GM23338 (cell line): ENCODE measurements around the gene ADRA2B. TPM values are rescaled to one million over a fixed set of nuclear protein-coding genes. Genes with fewer than 3 reads are reported as not detected.

Source experiments
- ATAC-seq: fragments of 200-7000 bp; cut with Tn5 transposase; 3 replicates; pipeline ENCODE4 v1.9.1; 2020
- DNase-seq: peaks from one replicate; pipeline ENCODE4 v3.0.0-alpha.2; 2015; ENCODE audit warnings: low spot score
- H2AFZ ChIP-seq: fragments of 200-600 bp; sonication (generic); 2 replicates; pipeline ENCODE4 v1.8.0; 2016; ENCODE audit warnings: antibody characterized with exemption, mild to moderate bottlenecking, moderate library complexity
- H3F3A ChIP-seq: fragments of 200-600 bp; sonication (generic); replicated peaks from 2 replicates; pipeline ENCODE4 v1.8.0; 2017; ENCODE audit warnings: antibody characterized with exemption, mixed run types, low read depth
- H3K27ac ChIP-seq: fragments of 200-600 bp; sonication (generic); 2 replicates; pipeline ENCODE4 v1.6.1; 2016; ENCODE audit warnings: low read depth
- H3K27me3 ChIP-seq: fragments of 200-600 bp; sonication (generic); 2 replicates; pipeline ENCODE4 v1.8.0; 2016; ENCODE audit warnings: mild to moderate bottlenecking, mixed run types, moderate library complexity; ENCODE audit not compliant: insufficient read depth
- H3K36me3 ChIP-seq: fragments of 200-600 bp; sonication (generic); 2 replicates; pipeline ENCODE4 v1.8.0; 2016; ENCODE audit warnings: mild to moderate bottlenecking; ENCODE audit not compliant: insufficient read depth
- H3K4me1 ChIP-seq: fragments of 200-600 bp; sonication (generic); 2 replicates; pipeline ENCODE4 v1.8.0; 2016; ENCODE audit warnings: mild to moderate bottlenecking, moderate library complexity; ENCODE audit not compliant: insufficient read depth
- H3K4me2 ChIP-seq: fragments of 200-600 bp; sonication (generic); 2 replicates; pipeline ENCODE4 v1.7.1; 2017; ENCODE audit warnings: mixed run types
- H3K4me3 ChIP-seq: fragments of 200-600 bp; sonication (generic); 2 replicates; pipeline ENCODE4 v1.6.1; 2016; ENCODE audit warnings: mixed run types
- H3K79me2 ChIP-seq: fragments of 200-600 bp; sonication (generic); replicated peaks from 2 replicates; pipeline ENCODE4 v1.8.0; 2017; ENCODE audit warnings: mild to moderate bottlenecking; ENCODE audit not compliant: insufficient read depth
- H3K9me2 ChIP-seq: fragments of 200-600 bp; sonication (generic); 2 replicates; pipeline ENCODE4 v1.8.0; 2017; ENCODE audit not compliant: insufficient read depth
- H4K20me1 ChIP-seq: fragments of 200-600 bp; sonication (generic); replicated peaks from 2 replicates; pipeline ENCODE4 v1.8.0; 2017; ENCODE audit warnings: mild to moderate bottlenecking; ENCODE audit not compliant: insufficient read depth
- H3K27ac Mint-ChIP-seq: 2 replicates; pipeline ENCODE4 v1.8.0; 2020; ENCODE audit warnings: inconsistent platforms, mild to moderate bottlenecking, moderate library complexity, mixed read lengths
- H3K27me3 Mint-ChIP-seq: 3 replicates; pipeline ENCODE4 v1.8.0; 2022; ENCODE audit warnings: low read depth, mild to moderate bottlenecking, moderate library complexity, mixed read lengths, inconsistent platforms; ENCODE audit not compliant: insufficient read depth, poor library complexity
- H3K36me3 Mint-ChIP-seq: 3 replicates; pipeline ENCODE4 v1.8.0; 2021; ENCODE audit warnings: low read depth, mild to moderate bottlenecking, inconsistent platforms, moderate library complexity, mixed read lengths
- H3K4me1 Mint-ChIP-seq: 3 replicates; pipeline ENCODE4 v1.8.0; 2020; ENCODE audit warnings: mild to moderate bottlenecking, inconsistent platforms, mixed read lengths
- H3K4me3 Mint-ChIP-seq: 3 replicates; pipeline ENCODE4 v1.8.0; 2021; ENCODE audit warnings: moderate library complexity, mild to moderate bottlenecking, inconsistent platforms, mixed read lengths
- H3K9me3 Mint-ChIP-seq: 3 replicates; pipeline ENCODE4 v1.8.0; 2020; ENCODE audit warnings: moderate library complexity, mild to moderate bottlenecking, inconsistent platforms, mixed read lengths
- CREB1 ChIP-seq: fragments of 250-450 bp; sonication (Bioruptor Pico); IDR thresholded peaks from 2 replicates; pipeline ENCODE4 v1.5.0; 2020; ENCODE audit warnings: low read depth, mild to moderate bottlenecking, moderate library complexity
- CTCF ChIP-seq, 2 experiments: fragments of 200-600 bp in 1 of 2; sonication (generic) in 1 of 2; conservative IDR thresholded peaks; 2 replicates each; pipeline versions ENCODE4 v1.5.1 to v1.6.1; 2016 to 2017; ENCODE audit warnings: antibody characterized with exemption in 2 of 2, low read depth in 2 of 2, mild to moderate bottlenecking in 2 of 2, moderate library complexity in 1 of 2
- ETS1 ChIP-seq: IDR thresholded peaks from 2 replicates; pipeline ENCODE4 v1.6.1; 2016; ENCODE audit warnings: antibody characterized with exemption
- POLR2AphosphoS5 ChIP-seq: IDR thresholded peaks from 2 replicates; pipeline ENCODE4 v1.6.1; 2016; ENCODE audit warnings: antibody characterized with exemption, low read depth
- ZNF331 ChIP-seq: fragments of 250-450 bp; sonication (Bioruptor Pico); IDR thresholded peaks from 2 replicates; pipeline ENCODE4 v1.5.0; 2020; ENCODE audit warnings: low read depth, mild to moderate bottlenecking, moderate library complexity
- ZNF462 ChIP-seq: fragments of 250-450 bp; sonication (Bioruptor Pico); IDR thresholded peaks from 2 replicates; pipeline ENCODE4 v1.5.0; 2020; ENCODE audit warnings: mild to moderate bottlenecking, moderate library complexity
- polyA plus RNA-seq: library from polyadenylated mRNA; unstranded; fragments of >200 nt; fragmentation: Nextera tagmentation; extraction: Ambion mirVana; gene quantifications from 2 replicates; pipeline ENCODE4 v1.2.1, GENCODE V29; 2016
- total RNA-seq: library from RNA; depleted of rRNA; stranded (reverse); fragments of >200 nt; shearing (Covaris generic); gene quantifications from 2 replicates; pipeline ENCODE4 v1.2.3, GENCODE V29; 2014

ADRA2B gene
- total and polyA plus RNA-seq, 2 experiments from 2014 or later = 1.7 to 5.9 TPM

- no peak for TF ChIP-seq ETS1
- H3K4me2 ChIP-seq = no peak overlapping the region
- ATAC-seq (no peak), DNase-seq (no peak)
- H3F3A ChIP-seq = no peaks in the 10 kb centered on the region
- no peak overlapping the region for H3K27ac ChIP-seq
- H3K27ac Mint-ChIP-seq = no peak overlapping the region
- H3K27me3 ChIP-seq = no peaks in the 10 kb centered on the region
- no peaks in the 10 kb centered on the region for H3K36me3 ChIP-seq
- peaks cover 30% of the 10 kb centered on the region for H3K4me1 Mint-ChIP-seq
- no peaks in the 10 kb centered on the region for H3K79me2 ChIP-seq
- peaks cover 8% of the 10 kb centered on the region for H3K9me3 Mint-ChIP-seq
- no peaks in the 10 kb centered on the region for H3K9me2 ChIP-seq
- no peak overlapping the region for H2AFZ ChIP-seq
- no peak overlapping the region for H3K4me3 ChIP-seq
- H3K36me3 Mint-ChIP-seq = peaks cover 5% of the 10 kb centered on the region; the same call in 2 of the 3 replicates
- no peaks in the 10 kb centered on the region for H4K20me1 ChIP-seq
- no peak overlapping the region for H3K4me3 Mint-ChIP-seq
- peaks cover 16% of the 10 kb centered on the region for H3K27me3 Mint-ChIP-seq
- peaks cover 20% of the 10 kb centered on the region for H3K4me1 ChIP-seq
Measured at GRCh38 chr2:96106991-96107707, 9.2 kb downstream of the ADRA2B start.

- Histone ChIP-seq H3K4me3 (no peak overlapping the region), H3K4me2 (no peak overlapping the region), H3K36me3 (no peaks in the 10 kb centered on the region), H3K79me2 (no peaks in the 10 kb centered on the region), H3K27me3 (no peaks in the 10 kb centered on the region), H2AFZ (no peak overlapping the region), H4K20me1 (no peaks in the 10 kb centered on the region), H3K27ac (no peak overlapping the region), H3K9me2 (no peaks in the 10 kb centered on the region), H3K4me1 (peaks cover 20% of the 10 kb centered on the region), H3F3A (no peaks in the 10 kb centered on the region)
- ATAC-seq (no peak), DNase-seq (no peak)
- peaks cover 32% of the 10 kb centered on the region for H3K4me1 Mint-ChIP-seq
- no peak overlapping the region for H3K27ac Mint-ChIP-seq
- H3K27me3 Mint-ChIP-seq = peaks cover 14% of the 10 kb centered on the region
- H3K4me3 Mint-ChIP-seq = no peak overlapping the region
- peaks cover 8% of the 10 kb centered on the region for H3K9me3 Mint-ChIP-seq
- H3K36me3 Mint-ChIP-seq = peaks cover 5% of the 10 kb centered on the region; the same call in 2 of the 3 replicates
- TF ChIP-seq POLR2AphosphoS5 (no peak), CREB1 (CRISPR knock-in tag) (no peak), CTCF (conservative IDR thresholded peaks at IDR 0.05; ENCODE audit: low read depth in 2 of 2) (no peak), ETS1 (no peak), ZNF331 (CRISPR knock-in tag) (no peak), ZNF462 (no peak)
Measured at GRCh38 chr2:96105994-96106715, 10.2 kb downstream of the ADRA2B start.
